Suprapubic skin (tissue), 3 donors: ENCODE results near the gene NBPF4.
"Not testable (repeated sequence)": the region's sequence is repeated elsewhere in the genome, so short reads cannot be mapped to it uniquely, and the experiment has no call there.

Source experiments
- POLR2A ChIP-seq, 2 donors: fragments of 450-650 bp; IDR thresholded peaks; one replicate each; pipeline ENCODE4 v1.6.1; 2017; ENCODE audit warnings: antibody characterized with exemption in 2 of 2, mild to moderate bottlenecking in 2 of 2, moderate library complexity in 2 of 2
- TF ChIP-seq, protein P1 (sequence below), 2 donors: fragments of 200-600 bp in 1 of 2; fragments of 450-650 bp in 1 of 2; sonication (generic) in 1 of 2; IDR thresholded peaks; one replicate each; pipeline ENCODE4 v1.5.1; 2016 to 2019; ENCODE audit warnings: antibody characterized with exemption in 2 of 2, mild to moderate bottlenecking in 1 of 2, moderate library complexity in 1 of 2

- TF ChIP-seq POLR2A (IDR thresholded peaks at IDR 0.05) = not testable (repeated sequence)
- TF ChIP-seq, protein P1, sequence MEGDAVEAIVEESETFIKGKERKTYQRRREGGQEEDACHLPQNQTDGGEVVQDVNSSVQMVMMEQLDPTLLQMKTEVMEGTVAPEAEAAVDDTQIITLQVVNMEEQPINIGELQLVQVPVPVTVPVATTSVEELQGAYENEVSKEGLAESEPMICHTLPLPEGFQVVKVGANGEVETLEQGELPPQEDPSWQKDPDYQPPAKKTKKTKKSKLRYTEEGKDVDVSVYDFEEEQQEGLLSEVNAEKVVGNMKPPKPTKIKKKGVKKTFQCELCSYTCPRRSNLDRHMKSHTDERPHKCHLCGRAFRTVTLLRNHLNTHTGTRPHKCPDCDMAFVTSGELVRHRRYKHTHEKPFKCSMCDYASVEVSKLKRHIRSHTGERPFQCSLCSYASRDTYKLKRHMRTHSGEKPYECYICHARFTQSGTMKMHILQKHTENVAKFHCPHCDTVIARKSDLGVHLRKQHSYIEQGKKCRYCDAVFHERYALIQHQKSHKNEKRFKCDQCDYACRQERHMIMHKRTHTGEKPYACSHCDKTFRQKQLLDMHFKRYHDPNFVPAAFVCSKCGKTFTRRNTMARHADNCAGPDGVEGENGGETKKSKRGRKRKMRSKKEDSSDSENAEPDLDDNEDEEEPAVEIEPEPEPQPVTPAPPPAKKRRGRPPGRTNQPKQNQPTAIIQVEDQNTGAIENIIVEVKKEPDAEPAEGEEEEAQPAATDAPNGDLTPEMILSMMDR (IDR thresholded peaks at IDR 0.05) = not testable (repeated sequence)
Measured at GRCh38 chr1:108261967-108262366, 18.1 kb upstream of the NBPF4 start.
